Measurements from ENCODE around the gene CRADD.
"Not testable (repeated sequence)": the region's sequence is repeated elsewhere in the genome, so short reads cannot be mapped to it uniquely, and the experiment has no call there.

CRADD gene

GRCh38 chr12:93677195-93678064, at the start of gene CRADD:
Gene CRADD, plus strand, starts transcription at chr12:93677375.
- H3K4me1 ChIP-seq (ENCODE audit: control insufficient read depth in 1 of 2, insufficient read depth in 2 of 2, low read length in 2 of 2): peaks cover 10 to 15% of the 10 kb centered on the region in 2 donors
- H3K36me3 ChIP-seq (ENCODE audit: control insufficient read depth in 1 of 2, insufficient read depth in 2 of 2, low read length in 2 of 2): no peaks in the 10 kb centered on the region
- H3K4me3 ChIP-seq (ENCODE audit: low read depth in 1 of 2, low read length in 2 of 2): peak within 1 kb of the TSS; percentile 64 to 78
- H3K27me3 ChIP-seq (ENCODE audit: low read depth, low read length): no peaks in the 10 kb centered on the region
- H3K27ac ChIP-seq (ENCODE audit: low read length): peak within 1 kb of the TSS; percentile 95
- no peaks in the 10 kb centered on the region for H3K9me3 ChIP-seq (ENCODE audit: control insufficient read depth in 1 of 2, low read length in 2 of 2)

- Histone ChIP-seq H3K9me3 (ENCODE audit: control insufficient read depth in 1 of 2, low read length in 2 of 2) (peaks cover 0 to 5% of the 10 kb centered on the region in 2 donors), H3K36me3 (ENCODE audit: control insufficient read depth in 1 of 2, insufficient read depth in 2 of 2, low read length in 2 of 2) (no peaks in the 10 kb centered on the region), H3K27ac (ENCODE audit: low read length) (no peak overlapping the region), H3K27me3 (ENCODE audit: low read depth, low read length) (no peaks in the 10 kb centered on the region), H3K4me3 (ENCODE audit: low read depth in 1 of 2, low read length in 2 of 2) (no peak overlapping the region), H3K4me1 (ENCODE audit: control insufficient read depth in 1 of 2, insufficient read depth in 2 of 2, low read length in 2 of 2) (no peaks in the 10 kb centered on the region)
Measured at GRCh38 chr12:93632383-93632782, 44.8 kb upstream of the CRADD start.

- H3K36me3 ChIP-seq (ENCODE audit: control insufficient read depth in 1 of 2, insufficient read depth in 2 of 2, low read length in 2 of 2): no peaks in the 10 kb centered on the region
- H3K4me3 ChIP-seq (ENCODE audit: low read depth in 1 of 2, low read length in 2 of 2): no peak overlapping the region
- no peaks in the 10 kb centered on the region for H3K27me3 ChIP-seq (ENCODE audit: low read depth, low read length)
- peaks cover 0 to 5% of the 10 kb centered on the region in 2 donors for H3K9me3 ChIP-seq (ENCODE audit: control insufficient read depth in 1 of 2, low read length in 2 of 2)
- no peaks in the 10 kb centered on the region for H3K4me1 ChIP-seq (ENCODE audit: control insufficient read depth in 1 of 2, insufficient read depth in 2 of 2, low read length in 2 of 2)
- no peak overlapping the region for H3K27ac ChIP-seq (ENCODE audit: low read length)
Measured at GRCh38 chr12:93634416-93634815, 42.8 kb upstream of the CRADD start.

- Histone ChIP-seq H3K27ac (ENCODE audit: low read length) (no peak overlapping the region), H3K4me3 (ENCODE audit: low read depth in 1 of 2, low read length in 2 of 2) (no peak overlapping the region), H3K9me3 (ENCODE audit: control insufficient read depth in 1 of 2, low read length in 2 of 2) (peaks cover 0 to 5% of the 10 kb centered on the region in 2 donors), H3K36me3 (ENCODE audit: control insufficient read depth in 1 of 2, insufficient read depth in 2 of 2, low read length in 2 of 2) (no peaks in the 10 kb centered on the region), H3K27me3 (ENCODE audit: low read depth, low read length) (no peaks in the 10 kb centered on the region), H3K4me1 (ENCODE audit: control insufficient read depth in 1 of 2, insufficient read depth in 2 of 2, low read length in 2 of 2) (no peaks in the 10 kb centered on the region)
Measured at GRCh38 chr12:93636708-93637107, 40.5 kb upstream of the CRADD start.

GRCh38 chr12:93638095-93638494, 39.1 kb upstream of the CRADD start:
- Histone ChIP-seq H3K27me3 (ENCODE audit: low read depth, low read length) (no peaks in the 10 kb centered on the region), H3K4me1 (ENCODE audit: control insufficient read depth in 1 of 2, insufficient read depth in 2 of 2, low read length in 2 of 2) (no peaks in the 10 kb centered on the region), H3K27ac (ENCODE audit: low read length) (no peak overlapping the region), H3K9me3 (ENCODE audit: control insufficient read depth in 1 of 2, low read length in 2 of 2) (no peaks in the 10 kb centered on the region), H3K4me3 (ENCODE audit: low read depth in 1 of 2, low read length in 2 of 2) (no peak overlapping the region), H3K36me3 (ENCODE audit: control insufficient read depth in 1 of 2, insufficient read depth in 2 of 2, low read length in 2 of 2) (no peaks in the 10 kb centered on the region)

GRCh38 chr12:93638954-93639353, 38.2 kb upstream of the CRADD start:
- Histone ChIP-seq H3K36me3 (ENCODE audit: control insufficient read depth in 1 of 2, insufficient read depth in 2 of 2, low read length in 2 of 2) (no peaks in the 10 kb centered on the region), H3K9me3 (ENCODE audit: control insufficient read depth in 1 of 2, low read length in 2 of 2) (no peaks in the 10 kb centered on the region), H3K4me3 (ENCODE audit: low read depth in 1 of 2, low read length in 2 of 2) (no peak overlapping the region), H3K27ac (ENCODE audit: low read length) (no peak overlapping the region), H3K4me1 (ENCODE audit: control insufficient read depth in 1 of 2, insufficient read depth in 2 of 2, low read length in 2 of 2) (no peaks in the 10 kb centered on the region), H3K27me3 (ENCODE audit: low read depth, low read length) (no peaks in the 10 kb centered on the region)

- Histone ChIP-seq H3K36me3 (ENCODE audit: control insufficient read depth in 1 of 2, insufficient read depth in 2 of 2, low read length in 2 of 2) (no peaks in the 10 kb centered on the region), H3K4me3 (ENCODE audit: low read depth in 1 of 2, low read length in 2 of 2) (no peak overlapping the region), H3K9me3 (ENCODE audit: control insufficient read depth in 1 of 2, low read length in 2 of 2) (no peaks in the 10 kb centered on the region), H3K27me3 (ENCODE audit: low read depth, low read length) (no peaks in the 10 kb centered on the region), H3K4me1 (ENCODE audit: control insufficient read depth in 1 of 2, insufficient read depth in 2 of 2, low read length in 2 of 2) (no peaks in the 10 kb centered on the region), H3K27ac (ENCODE audit: low read length) (no peak overlapping the region)
Measured at GRCh38 chr12:93639406-93639805, 37.8 kb upstream of the CRADD start.

- H3K4me1 ChIP-seq (ENCODE audit: control insufficient read depth in 1 of 2, insufficient read depth in 2 of 2, low read length in 2 of 2); H3K27ac ChIP-seq (ENCODE audit: low read length); H3K36me3 ChIP-seq (ENCODE audit: control insufficient read depth in 1 of 2, insufficient read depth in 2 of 2, low read length in 2 of 2); H3K27me3 ChIP-seq (ENCODE audit: low read depth, low read length); H3K9me3 ChIP-seq (ENCODE audit: control insufficient read depth in 1 of 2, low read length in 2 of 2); H3K4me3 ChIP-seq (ENCODE audit: low read depth in 1 of 2, low read length in 2 of 2): not testable (repeated sequence)
Measured at GRCh38 chr12:93641380-93641779, 35.8 kb upstream of the CRADD start.

GRCh38 chr12:93642751-93643150, 34.4 kb upstream of the CRADD start:
- H3K4me3 ChIP-seq (ENCODE audit: low read depth in 1 of 2, low read length in 2 of 2): no peak overlapping the region
- no peaks in the 10 kb centered on the region for H3K4me1 ChIP-seq (ENCODE audit: control insufficient read depth in 1 of 2, insufficient read depth in 2 of 2, low read length in 2 of 2)

GRCh38 chr12:93645702-93646101, 31.5 kb upstream of the CRADD start:
- Histone ChIP-seq H3K9me3 (ENCODE audit: control insufficient read depth in 1 of 2, low read length in 2 of 2) (no peaks in the 10 kb centered on the region), H3K27me3 (ENCODE audit: low read depth, low read length) (no peaks in the 10 kb centered on the region), H3K36me3 (ENCODE audit: control insufficient read depth in 1 of 2, insufficient read depth in 2 of 2, low read length in 2 of 2) (no peaks in the 10 kb centered on the region)

More at GRCh38 chr12:93642751-93643150, 34.4 kb upstream of the CRADD start:
- Histone ChIP-seq H3K27me3 (ENCODE audit: low read depth, low read length) (no peaks in the 10 kb centered on the region), H3K36me3 (ENCODE audit: control insufficient read depth in 1 of 2, insufficient read depth in 2 of 2, low read length in 2 of 2) (no peaks in the 10 kb centered on the region), H3K9me3 (ENCODE audit: control insufficient read depth in 1 of 2, low read length in 2 of 2) (no peaks in the 10 kb centered on the region), H3K27ac (ENCODE audit: low read length) (no peak overlapping the region)

GRCh38 chr12:93650626-93651025, 26.5 kb upstream of the CRADD start:
- Histone ChIP-seq H3K36me3 (ENCODE audit: control insufficient read depth in 1 of 2, insufficient read depth in 2 of 2, low read length in 2 of 2) (no peaks in the 10 kb centered on the region), H3K4me3 (ENCODE audit: low read depth in 1 of 2, low read length in 2 of 2) (no peak overlapping the region), H3K4me1 (ENCODE audit: control insufficient read depth in 1 of 2, insufficient read depth in 2 of 2, low read length in 2 of 2) (no peaks in the 10 kb centered on the region), H3K9me3 (ENCODE audit: control insufficient read depth in 1 of 2, low read length in 2 of 2) (no peaks in the 10 kb centered on the region), H3K27ac (ENCODE audit: low read length) (no peak overlapping the region), H3K27me3 (ENCODE audit: low read depth, low read length) (no peaks in the 10 kb centered on the region)

More at GRCh38 chr12:93645702-93646101, 31.5 kb upstream of the CRADD start:
- Histone ChIP-seq H3K4me1 (ENCODE audit: control insufficient read depth in 1 of 2, insufficient read depth in 2 of 2, low read length in 2 of 2) (no peaks in the 10 kb centered on the region), H3K27ac (ENCODE audit: low read length) (no peak overlapping the region), H3K4me3 (ENCODE audit: low read depth in 1 of 2, low read length in 2 of 2) (no peak overlapping the region)

GRCh38 chr12:93653079-93653478, 24.1 kb upstream of the CRADD start:
- Histone ChIP-seq H3K4me1 (ENCODE audit: control insufficient read depth in 1 of 2, insufficient read depth in 2 of 2, low read length in 2 of 2) (no peaks in the 10 kb centered on the region), H3K27ac (ENCODE audit: low read length) (no peak overlapping the region), H3K9me3 (ENCODE audit: control insufficient read depth in 1 of 2, low read length in 2 of 2) (no peaks in the 10 kb centered on the region), H3K4me3 (ENCODE audit: low read depth in 1 of 2, low read length in 2 of 2) (no peak overlapping the region), H3K36me3 (ENCODE audit: control insufficient read depth in 1 of 2, insufficient read depth in 2 of 2, low read length in 2 of 2) (no peaks in the 10 kb centered on the region), H3K27me3 (ENCODE audit: low read depth, low read length) (no peaks in the 10 kb centered on the region)

Data from muscle layer of duodenum (tissue), 2 donors.